MCF 10A (cell line): ENCODE results near the gene TGDS. TPM values are rescaled to one million over a fixed set of nuclear protein-coding genes. Genes with fewer than 3 reads are reported as not detected.
A peak's percentile ranks its signal among the peaks of the same experiment; 100 is the strongest.

Experiments
- BruUV-seq: library from RNA; stranded (reverse); fragments of 400-500 nt; replicated peaks from 2 replicates; lab custom pipeline; 2021; lab: Mats Ljungman, UMichigan
- CTCF ChIA-PET: fragments of 300-600 bp; sonication (Branson Sonifier 250); formaldehyde crosslinking; extraction: SDS; loops from one replicate; lab custom pipeline; 2021; ENCODE audit warnings: antibody characterized with exemption, inconsistent platforms; lab: Yijun Ruan, JAX
- POLR2A ChIA-PET: fragments of 300-600, 350-650 bp; sonication (Branson Sonifier 250); formaldehyde crosslinking; extraction: SDS; loops from one replicate; lab custom pipeline; 2020; ENCODE audit warnings: antibody characterized with exemption, inconsistent platforms; lab: Yijun Ruan, JAX
- DNase-seq: peaks from one replicate; pipeline ENCODE4 v3.0.0-alpha.2; 2018; ENCODE audit not compliant: unreplicated experiment
- H3K27ac Mint-ChIP-seq: one replicate; pipeline ENCODE4 v1.8.0; 2022; ENCODE audit warnings: mild to moderate bottlenecking, low read depth, mixed read lengths; ENCODE audit not compliant: unreplicated experiment
- H3K27me3 Mint-ChIP-seq: one replicate; pipeline ENCODE4 v1.8.0; 2022; ENCODE audit warnings: mixed read lengths; ENCODE audit not compliant: insufficient read depth, unreplicated experiment
- H3K36me3 Mint-ChIP-seq: one replicate; pipeline ENCODE4 v1.8.0; 2022; ENCODE audit warnings: mild to moderate bottlenecking, moderate library complexity, mixed read lengths; ENCODE audit not compliant: insufficient read depth, unreplicated experiment
- H3K4me1 Mint-ChIP-seq: one replicate; pipeline ENCODE4 v1.8.0; 2022; ENCODE audit warnings: mixed read lengths; ENCODE audit not compliant: insufficient read depth, unreplicated experiment
- H3K4me3 Mint-ChIP-seq: one replicate; pipeline ENCODE4 v1.8.0; 2022; ENCODE audit warnings: mild to moderate bottlenecking, moderate library complexity, mixed read lengths; ENCODE audit not compliant: unreplicated experiment
- H3K9me3 Mint-ChIP-seq: one replicate; pipeline ENCODE4 v1.8.0; 2022; ENCODE audit warnings: mixed read lengths; ENCODE audit not compliant: unreplicated experiment
- intact Hi-C: fragments of 100-400 bp; cut with micrococcal nuclease; formaldehyde crosslinking; loops from 2 replicates; pipeline ENCODE4 v1.14.1; 2022
- total RNA-seq: library from RNA; stranded (reverse); gene quantifications from 2 replicates; pipeline ENCODE4 v1.2.3, GENCODE V29; 2022
- TF ChIP-seq, protein P1 (sequence below): fragments of 200-600 bp; IDR thresholded peaks from one replicate; pipeline ENCODE4 v1.8.0; 2022; ENCODE audit warnings: antibody characterized with exemption, mild to moderate bottlenecking; ENCODE audit not compliant: unreplicated experiment

Gene TGDS
- total RNA-seq, 1 experiment from 2014 or later, result 14.1 TPM

DNA sequence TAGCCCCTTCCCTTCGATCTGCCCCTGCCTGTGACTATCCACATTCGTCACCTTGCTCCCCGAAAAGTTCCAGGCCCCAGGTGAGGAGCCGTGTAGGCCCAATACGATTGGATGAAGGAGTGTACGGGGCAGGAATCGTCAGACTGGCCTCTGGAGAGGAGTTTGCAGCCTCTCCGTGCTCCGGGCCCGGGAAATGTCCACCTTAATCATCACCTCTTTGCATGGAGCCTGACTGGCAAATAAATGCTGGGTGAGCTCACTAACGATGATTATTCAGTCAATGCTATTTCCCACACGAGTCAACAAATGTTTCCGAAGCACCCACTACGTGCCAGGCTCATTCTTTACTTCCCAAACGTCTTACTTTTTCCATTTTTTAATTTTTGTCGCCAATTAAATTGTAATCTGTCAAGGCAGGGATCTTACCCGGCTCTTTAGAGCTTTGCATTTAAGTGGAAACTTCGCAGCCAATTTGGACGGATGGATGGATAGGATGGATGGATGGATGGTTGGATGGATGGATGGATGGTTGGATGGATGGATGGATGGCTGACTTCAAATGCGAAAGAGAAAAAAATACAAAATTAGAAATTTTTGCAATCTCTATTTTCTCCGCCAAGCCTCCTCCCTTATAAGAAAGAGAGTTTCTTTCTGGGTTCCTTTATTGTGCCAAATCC, 45.8 kb downstream of the TGDS start:
- intact Hi-C loops, result no loop called here
- H3K36me3 Mint-ChIP-seq, result peaks cover 18% of the 10 kb centered on the region
- ChIA-PET CTCF (interaction anchor here (1.1 to 2.3 kb wide), 6 partner anchors 7 to 133 kb away, joined by 3 to 10 read pairs (median 4); no protein-coding TSS in a partner anchor), POLR2A (interaction anchor here (1.2 to 1.9 kb wide), 5 partner anchors 10 to 68 kb away, joined by 3 to 15 read pairs (median 6); partner anchors contain the start of genes GPR180 and TGDS)
- peak overlapping the region; percentile 74 for H3K4me3 Mint-ChIP-seq
- no peaks in the 10 kb centered on the region for H3K9me3 Mint-ChIP-seq
- no peak for DNase-seq
- TF ChIP-seq, protein P1, sequence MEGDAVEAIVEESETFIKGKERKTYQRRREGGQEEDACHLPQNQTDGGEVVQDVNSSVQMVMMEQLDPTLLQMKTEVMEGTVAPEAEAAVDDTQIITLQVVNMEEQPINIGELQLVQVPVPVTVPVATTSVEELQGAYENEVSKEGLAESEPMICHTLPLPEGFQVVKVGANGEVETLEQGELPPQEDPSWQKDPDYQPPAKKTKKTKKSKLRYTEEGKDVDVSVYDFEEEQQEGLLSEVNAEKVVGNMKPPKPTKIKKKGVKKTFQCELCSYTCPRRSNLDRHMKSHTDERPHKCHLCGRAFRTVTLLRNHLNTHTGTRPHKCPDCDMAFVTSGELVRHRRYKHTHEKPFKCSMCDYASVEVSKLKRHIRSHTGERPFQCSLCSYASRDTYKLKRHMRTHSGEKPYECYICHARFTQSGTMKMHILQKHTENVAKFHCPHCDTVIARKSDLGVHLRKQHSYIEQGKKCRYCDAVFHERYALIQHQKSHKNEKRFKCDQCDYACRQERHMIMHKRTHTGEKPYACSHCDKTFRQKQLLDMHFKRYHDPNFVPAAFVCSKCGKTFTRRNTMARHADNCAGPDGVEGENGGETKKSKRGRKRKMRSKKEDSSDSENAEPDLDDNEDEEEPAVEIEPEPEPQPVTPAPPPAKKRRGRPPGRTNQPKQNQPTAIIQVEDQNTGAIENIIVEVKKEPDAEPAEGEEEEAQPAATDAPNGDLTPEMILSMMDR, result no peak
- no peaks in the 10 kb centered on the region for H3K27me3 Mint-ChIP-seq
- peaks cover 7% of the 10 kb centered on the region for H3K4me1 Mint-ChIP-seq
- peak overlapping the region; percentile 86 for H3K27ac Mint-ChIP-seq
- no TSS peak for BruUV-seq

DNA sequence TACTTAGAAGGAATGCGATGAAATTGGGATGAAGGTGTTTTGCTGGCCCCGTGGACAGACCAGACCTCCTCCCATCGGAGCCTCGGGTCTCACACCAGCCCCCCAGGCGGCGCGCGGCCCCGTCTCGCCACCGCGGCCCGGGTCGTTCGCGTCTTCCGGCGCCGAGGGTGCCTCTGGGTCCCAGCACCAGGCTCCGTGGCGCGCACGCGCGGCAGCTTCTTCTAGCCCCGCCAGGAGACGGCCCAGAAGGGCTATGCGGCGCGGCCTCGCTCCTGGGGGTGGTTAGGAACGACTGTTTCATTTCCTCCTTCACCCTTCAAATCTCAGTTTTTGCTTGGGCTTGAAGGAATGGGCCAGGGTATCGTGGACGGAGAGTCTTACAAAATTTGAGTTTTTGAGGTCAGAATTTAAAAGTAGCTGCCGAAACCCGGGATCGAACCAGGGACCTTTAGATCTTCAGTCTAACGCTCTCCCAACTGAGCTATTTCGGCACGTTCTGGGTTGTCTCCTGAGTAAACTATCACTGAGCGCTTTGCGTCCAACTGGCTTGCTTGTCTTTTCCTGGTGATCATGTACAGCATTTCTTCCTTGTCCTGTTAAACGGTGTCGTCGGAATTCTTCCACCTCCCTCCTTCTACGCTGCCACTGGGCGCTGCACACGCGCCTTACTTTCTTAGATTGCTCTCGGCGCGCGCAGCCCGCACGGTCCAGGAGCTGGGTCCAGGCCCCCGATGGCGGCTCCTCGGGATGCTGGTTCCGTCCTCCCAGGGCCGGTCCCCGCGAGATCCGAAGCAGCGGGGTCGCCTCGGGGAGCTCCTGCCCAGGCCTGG, 46.5 kb downstream of the TGDS start:
- ChIA-PET POLR2A (interaction anchor here (0.7 to 1.9 kb wide), 7 partner anchors 10 to 72 kb away, joined by 3 to 15 read pairs (median 4); partner anchors contain the start of genes GPR180 and TGDS), CTCF (interaction anchor here (0.6 to 2.3 kb wide), 9 partner anchors 8 to 132 kb away, joined by 3 to 10 read pairs (median 3); no protein-coding TSS in a partner anchor)
- TSS peak; percentile 85 for BruUV-seq
- peaks cover 7% of the 10 kb centered on the region for H3K4me1 Mint-ChIP-seq
- TF ChIP-seq, protein P1, result no peak
- H3K9me3 Mint-ChIP-seq, result no peaks in the 10 kb centered on the region
- intact Hi-C loops, result loop anchor here (1.0 to 2.0 kb wide), 2 partner anchors 51 to 114 kb away; partner anchors contain the start of gene GPR180
- no peaks in the 10 kb centered on the region for H3K27me3 Mint-ChIP-seq
- H3K36me3 Mint-ChIP-seq, result peaks cover 18% of the 10 kb centered on the region
- peak overlapping the region; percentile 86 for H3K27ac Mint-ChIP-seq
- peak; percentile 86 for DNase-seq
- peak overlapping the region; percentile 74 for H3K4me3 Mint-ChIP-seq

DNA sequence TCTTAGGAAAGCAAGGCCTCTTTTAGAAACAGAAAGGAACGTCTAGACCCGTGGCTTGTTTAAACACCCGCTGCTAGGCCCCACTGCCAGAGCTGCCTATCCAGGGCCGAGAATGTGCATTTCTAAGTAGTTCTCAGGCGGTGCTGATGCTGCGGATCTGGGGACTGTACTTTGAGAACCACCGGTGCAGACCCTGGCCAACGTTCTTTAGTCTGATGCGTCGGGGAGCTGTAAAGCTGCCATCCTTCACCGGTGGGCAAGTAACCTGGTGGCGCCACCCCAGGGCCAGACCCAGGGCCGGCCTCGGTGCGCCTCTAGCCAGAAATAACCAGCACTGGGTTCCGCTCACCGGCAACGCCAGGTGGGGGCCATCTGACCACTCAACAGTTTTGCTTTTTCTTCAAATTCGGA, 47.1 kb downstream of the TGDS start:
- BruUV-seq, result no TSS peak
- TF ChIP-seq, protein P1, result no peak
- Mint-ChIP-seq H3K27ac (peak overlapping the region; percentile 86), H3K27me3 (no peaks in the 10 kb centered on the region), H3K4me3 (peak overlapping the region; percentile 74), H3K9me3 (no peaks in the 10 kb centered on the region), H3K4me1 (peaks cover 7% of the 10 kb centered on the region), H3K36me3 (peaks cover 18% of the 10 kb centered on the region)
- no peak for DNase-seq
- POLR2A ChIA-PET, result interaction anchor here (0.7 to 1.9 kb wide), 8 partner anchors 9 to 71 kb away, joined by 3 to 15 read pairs (median 4); partner anchors contain the start of genes GPR180 and TGDS
- intact Hi-C loops, result loop anchor here (1.0 to 2.0 kb wide), 2 partner anchors 52 to 114 kb away; partner anchors contain the start of gene GPR180
- CTCF ChIA-PET, result interaction anchor here (0.6 to 2.3 kb wide), 10 partner anchors 9 to 861 kb away, joined by 3 to 10 read pairs (median 4); no protein-coding TSS in a partner anchor
